BLaER1 (cell line): ENCODE measurements around the gene BMP6.

Source experiments
- H3K27ac ChIP-seq: shearing (Covaris generic); formaldehyde crosslinking; 2 replicates; pipeline ENCODE4 v1.8.1; 2022
- H3K27me3 ChIP-seq: shearing (Covaris generic); formaldehyde crosslinking; 2 replicates; pipeline ENCODE4 v1.8.1; 2022
- H3K36me3 ChIP-seq: shearing (Covaris generic); formaldehyde crosslinking; 2 replicates; pipeline ENCODE4 v1.8.1; 2022
- H3K4me1 ChIP-seq: shearing (Covaris generic); formaldehyde crosslinking; 2 replicates; pipeline ENCODE4 v1.8.1; 2022
- H3K4me2 ChIP-seq: shearing (Covaris generic); formaldehyde crosslinking; 2 replicates; pipeline ENCODE4 v1.8.1; 2022
- H3K4me3 ChIP-seq: shearing (Covaris generic); formaldehyde crosslinking; 2 replicates; pipeline ENCODE4 v1.8.1; 2022
- H3K9ac ChIP-seq: shearing (Covaris generic); formaldehyde crosslinking; 2 replicates; pipeline ENCODE4 v1.8.1; 2022
- H3K9me3 ChIP-seq: shearing (Covaris generic); formaldehyde crosslinking; 2 replicates; pipeline ENCODE4 v1.8.1; 2022
- H4K20me1 ChIP-seq: shearing (Covaris generic); formaldehyde crosslinking; 2 replicates; pipeline ENCODE4 v1.8.1; 2022
- Cebpa-rat ChIP-seq: shearing (Covaris generic); IDR thresholded peaks from 2 replicates; pipeline ENCODE4 v1.8.1; 2022

Gene BMP6

DNA sequence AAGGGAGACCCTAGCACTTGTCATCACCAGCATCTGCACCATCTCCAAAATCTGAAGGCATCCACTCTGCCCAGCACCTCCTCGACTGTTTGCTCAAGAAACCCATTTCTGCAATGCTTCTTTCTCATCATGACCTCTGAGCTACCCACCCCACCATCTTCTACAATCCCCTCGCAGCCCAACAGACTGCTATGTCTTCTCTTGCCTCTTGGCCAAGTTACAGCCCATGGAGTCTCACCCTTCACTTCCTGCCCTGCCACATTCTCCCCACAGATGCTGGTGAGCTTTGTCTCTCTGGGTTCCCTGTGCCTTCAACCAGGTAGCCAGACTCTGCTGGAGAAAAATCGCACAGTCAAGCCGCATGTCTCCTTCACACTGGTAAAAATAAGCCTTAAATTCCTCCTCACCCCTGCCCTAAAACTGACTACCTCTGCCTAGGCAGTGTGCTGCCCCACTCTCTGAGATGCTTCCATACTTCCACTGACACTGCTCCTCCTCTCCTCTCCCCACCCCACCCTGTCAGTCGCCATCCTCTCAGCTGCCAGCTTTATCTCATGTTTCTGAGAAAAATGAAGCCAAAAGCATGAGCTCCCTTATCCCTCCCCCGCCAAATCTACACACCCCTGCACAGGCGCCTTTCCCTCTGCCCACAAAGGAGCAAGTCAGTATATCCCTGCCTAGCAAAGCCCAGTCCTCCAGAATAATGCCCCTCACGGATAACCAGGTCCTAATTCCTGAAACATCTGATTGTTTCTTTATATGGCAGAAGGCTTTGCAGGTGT, 187.0 kb downstream of the BMP6 start:
- Histone ChIP-seq H3K27me3 (no peaks in the 10 kb centered on the region), H3K9ac (no peak overlapping the region), H3K4me1 (peaks cover 53% of the 10 kb centered on the region), H3K4me2 (no peak overlapping the region), H3K27ac (no peak overlapping the region), H3K4me3 (no peak overlapping the region), H4K20me1 (peaks cover 17% of the 10 kb centered on the region), H3K9me3 (peaks cover 5% of the 10 kb centered on the region; the same call in 1 of the 2 replicates), H3K36me3 (no peaks in the 10 kb centered on the region)
- no peak for TF ChIP-seq Cebpa-rat

DNA sequence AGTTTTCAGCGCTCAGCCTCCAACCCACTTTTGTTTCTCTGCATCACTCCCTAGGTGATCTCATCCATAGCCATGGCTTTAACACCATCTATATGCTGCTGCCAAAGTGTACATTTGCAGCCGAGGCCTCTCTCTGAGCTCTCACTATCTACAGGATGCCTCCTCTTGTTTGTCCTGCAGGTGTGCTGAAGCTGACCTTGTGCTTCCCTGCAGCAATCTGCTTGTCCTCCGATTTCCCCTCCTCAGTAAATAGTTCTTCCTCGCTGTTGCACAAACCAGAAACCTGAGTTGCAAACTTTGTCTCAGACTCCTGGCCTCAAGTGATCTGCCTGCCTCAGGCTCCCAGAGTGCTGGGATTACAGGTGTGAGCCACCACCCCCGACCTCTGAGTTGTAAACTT, 188.4 kb downstream of the BMP6 start:
- peaks cover 43% of the 10 kb centered on the region for H3K4me1 ChIP-seq
- no peaks in the 10 kb centered on the region for H3K27me3 ChIP-seq
- H3K4me2 ChIP-seq, result no peak overlapping the region
- H3K27ac ChIP-seq, result no peak overlapping the region
- no peak overlapping the region for H3K9ac ChIP-seq
- H3K36me3 ChIP-seq, result no peaks in the 10 kb centered on the region
- TF ChIP-seq Cebpa-rat, result no peak
- H3K4me3 ChIP-seq, result no peak overlapping the region
- H3K9me3 ChIP-seq, result peaks cover 5% of the 10 kb centered on the region; the same call in 1 of the 2 replicates
- peaks cover 4% of the 10 kb centered on the region for H4K20me1 ChIP-seq

DNA sequence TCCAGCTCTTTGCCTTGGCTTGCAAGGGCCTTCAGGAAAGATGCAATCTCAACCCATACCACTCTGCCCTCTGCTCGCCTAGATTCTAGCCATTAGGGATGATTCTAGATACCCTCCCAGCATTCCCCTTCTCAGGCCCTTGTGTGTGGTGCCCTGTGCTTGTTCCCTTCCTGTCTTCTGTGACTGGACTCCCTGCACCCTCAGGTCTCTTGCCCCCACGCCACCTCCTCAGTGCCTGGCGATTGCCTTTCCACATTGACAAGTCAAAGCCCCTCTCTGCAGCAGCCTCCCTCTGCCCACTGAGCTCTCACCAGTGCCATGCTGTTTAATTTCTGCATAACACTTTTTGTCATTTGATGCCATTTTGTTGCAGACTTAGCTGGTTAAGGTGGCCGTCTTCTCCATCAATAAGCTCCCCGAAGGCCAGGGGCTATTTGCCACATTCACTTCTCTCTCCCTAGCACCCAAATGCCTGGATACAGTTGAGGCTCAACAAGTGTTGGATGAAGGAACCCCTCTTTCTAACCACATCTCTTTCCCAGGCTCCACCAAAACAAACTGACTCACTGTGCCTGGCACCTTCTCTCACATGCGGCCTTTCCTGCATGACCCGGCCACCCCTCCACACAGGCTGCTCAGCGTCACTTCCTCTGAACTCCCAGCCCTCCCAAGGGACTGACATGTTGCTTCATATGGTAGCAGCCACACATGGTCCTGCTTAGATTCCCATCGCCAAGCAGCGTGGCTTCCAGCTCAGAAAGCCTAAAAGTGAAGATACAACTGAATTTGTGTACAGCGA, 189.3 kb downstream of the BMP6 start:
- no peaks in the 10 kb centered on the region for H3K27me3 ChIP-seq
- H3K9ac ChIP-seq, result no peak overlapping the region
- 0 out of 2 replicates have a peak overlapping the region, but pooled peaks have one; percentile 26 for H3K4me3 ChIP-seq
- peaks cover 40% of the 10 kb centered on the region for H3K4me1 ChIP-seq
- H3K9me3 ChIP-seq, result peaks cover 5% of the 10 kb centered on the region; the same call in 1 of the 2 replicates
- no peaks in the 10 kb centered on the region for H4K20me1 ChIP-seq
- TF ChIP-seq Cebpa-rat, result peak; percentile 67
- H3K36me3 ChIP-seq, result no peaks in the 10 kb centered on the region
- H3K4me2 ChIP-seq, result peak overlapping the region; percentile 64
- H3K27ac ChIP-seq, result peak overlapping the region; percentile 34; the same call in 1 of the 2 replicates

DNA sequence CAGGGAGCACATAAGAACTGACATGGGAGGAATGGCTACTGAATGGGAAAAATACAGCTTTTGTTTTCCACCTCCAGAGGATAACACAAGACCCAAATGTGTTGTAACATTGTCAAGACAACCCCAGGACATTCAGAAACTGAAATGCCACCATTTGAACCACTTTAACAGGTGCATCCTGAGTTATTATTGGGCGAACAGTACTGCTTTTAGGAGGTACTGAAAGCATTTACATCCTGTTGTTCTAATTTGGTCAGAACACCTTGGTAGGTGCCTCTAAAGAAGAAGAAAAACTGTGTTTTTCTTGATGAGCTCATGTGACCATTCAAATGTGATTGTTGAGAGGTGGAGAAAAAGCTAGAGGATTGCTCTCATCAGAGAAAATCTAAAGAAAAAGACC, 191.1 kb downstream of the BMP6 start:
- H3K4me2 ChIP-seq, result peak overlapping the region; percentile 74
- no peak for TF ChIP-seq Cebpa-rat
- no peaks in the 10 kb centered on the region for H3K36me3 ChIP-seq
- no peaks in the 10 kb centered on the region for H4K20me1 ChIP-seq
- H3K9ac ChIP-seq, result no peak overlapping the region
- no peaks in the 10 kb centered on the region for H3K27me3 ChIP-seq
- H3K9me3 ChIP-seq, result peaks cover 5% of the 10 kb centered on the region; the same call in 1 of the 2 replicates
- peaks cover 34% of the 10 kb centered on the region for H3K4me1 ChIP-seq
- H3K4me3 ChIP-seq, result no peak overlapping the region
- no peak overlapping the region for H3K27ac ChIP-seq

DNA sequence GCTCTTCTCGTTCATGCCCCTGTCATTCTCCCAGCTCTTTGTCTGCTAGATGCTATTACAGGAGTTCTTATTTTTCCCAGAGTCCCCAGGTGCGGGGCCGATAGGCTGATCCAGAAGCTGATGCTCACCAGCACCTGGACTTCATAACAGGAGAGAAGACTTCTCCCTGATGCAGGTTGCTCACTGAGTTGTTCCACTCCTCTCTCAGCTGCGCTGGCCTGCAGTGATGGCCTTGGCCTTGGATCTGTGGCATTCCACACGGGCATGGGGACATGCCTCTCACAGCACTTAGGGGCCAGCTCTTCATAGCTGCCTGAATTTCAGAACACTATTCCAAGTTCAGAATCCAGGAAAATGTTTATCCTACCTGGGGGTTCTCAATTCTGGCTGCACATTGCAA, 191.8 kb downstream of the BMP6 start:
- no peak for TF ChIP-seq Cebpa-rat
- Histone ChIP-seq H3K4me1 (peaks cover 34% of the 10 kb centered on the region), H3K4me2 (peak overlapping the region; percentile 74; the same call in 1 of the 2 replicates), H3K27me3 (no peaks in the 10 kb centered on the region), H3K9me3 (peaks cover 5% of the 10 kb centered on the region; the same call in 1 of the 2 replicates), H3K36me3 (no peaks in the 10 kb centered on the region), H3K27ac (no peak overlapping the region), H4K20me1 (no peaks in the 10 kb centered on the region), H3K9ac (no peak overlapping the region), H3K4me3 (no peak overlapping the region)

DNA sequence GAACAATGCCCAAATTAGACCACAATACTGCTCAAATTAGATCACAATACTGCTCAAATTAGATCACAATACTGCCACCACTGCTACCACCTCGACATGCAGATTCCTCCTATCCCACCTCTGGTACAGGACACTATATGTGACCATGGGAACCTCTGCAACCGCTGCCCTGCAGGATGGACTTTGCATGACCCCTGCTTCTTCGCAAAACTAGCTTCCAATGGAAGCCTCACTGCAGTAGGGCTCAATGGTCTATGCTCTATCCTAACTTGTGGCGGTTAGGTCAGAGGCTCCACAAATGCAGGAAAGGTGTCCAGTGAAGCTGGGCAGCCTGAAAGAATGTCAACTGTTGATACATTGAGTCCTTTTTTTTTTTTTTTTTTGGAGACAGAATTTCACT, 192.5 kb downstream of the BMP6 start:
- no peak for TF ChIP-seq Cebpa-rat
- Histone ChIP-seq H3K4me1 (peaks cover 34% of the 10 kb centered on the region), H3K4me2 (no peak overlapping the region), H3K27ac (no peak overlapping the region), H3K27me3 (no peaks in the 10 kb centered on the region), H3K4me3 (no peak overlapping the region), H3K9me3 (peaks cover 5% of the 10 kb centered on the region; the same call in 1 of the 2 replicates), H3K9ac (no peak overlapping the region), H4K20me1 (no peaks in the 10 kb centered on the region), H3K36me3 (no peaks in the 10 kb centered on the region)

DNA sequence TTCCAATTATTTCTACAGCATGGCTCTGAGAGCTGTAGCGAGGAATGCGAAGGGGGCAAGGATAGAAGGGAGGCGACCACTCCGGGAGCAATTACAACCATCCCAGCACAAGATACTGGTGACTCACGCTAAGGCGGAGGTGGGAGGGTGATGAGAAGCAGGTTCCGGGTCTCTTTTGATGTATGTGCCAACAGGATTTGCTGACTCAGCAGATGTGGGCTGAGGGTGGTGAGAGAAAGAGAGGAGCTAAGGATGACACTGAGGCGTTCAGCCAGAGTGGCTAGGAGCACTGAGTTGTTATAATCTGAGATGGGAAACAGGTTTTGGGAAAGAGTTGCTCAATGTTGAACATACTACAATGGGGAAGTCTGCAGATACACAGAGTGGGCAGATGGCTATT, 194.0 kb downstream of the BMP6 start:
- Histone ChIP-seq H3K4me3 (no peak overlapping the region), H3K27ac (no peak overlapping the region), H3K4me2 (no peak overlapping the region), H3K9me3 (peaks cover 15% of the 10 kb centered on the region), H3K9ac (no peak overlapping the region), H3K27me3 (no peaks in the 10 kb centered on the region), H3K4me1 (peaks cover 32% of the 10 kb centered on the region), H4K20me1 (no peaks in the 10 kb centered on the region), H3K36me3 (no peaks in the 10 kb centered on the region)
- no peak for TF ChIP-seq Cebpa-rat

DNA sequence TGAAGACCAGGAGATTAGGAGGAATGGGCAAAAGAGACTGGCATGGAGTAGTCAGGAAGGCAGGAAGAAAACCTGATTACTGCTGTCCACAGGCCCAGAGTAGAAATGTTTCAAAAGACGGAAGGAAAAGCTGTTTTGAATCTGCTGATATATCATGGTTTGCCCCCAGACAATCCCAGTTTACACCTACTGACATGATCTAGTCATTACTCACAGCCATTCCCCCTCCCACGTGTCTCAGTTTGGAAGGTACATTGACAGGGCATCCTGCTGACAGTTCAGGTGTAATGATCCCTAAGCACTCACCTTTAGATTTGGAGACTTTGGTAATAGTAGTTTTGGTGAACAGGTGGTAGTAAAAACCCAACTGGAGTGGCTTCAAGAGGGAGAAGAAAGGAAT, 194.5 kb downstream of the BMP6 start:
- no peak overlapping the region for H3K4me3 ChIP-seq
- no peaks in the 10 kb centered on the region for H3K36me3 ChIP-seq
- no peak for TF ChIP-seq Cebpa-rat
- no peak overlapping the region for H3K27ac ChIP-seq
- H3K9ac ChIP-seq, result no peak overlapping the region
- peaks cover 19% of the 10 kb centered on the region for H3K9me3 ChIP-seq
- H4K20me1 ChIP-seq, result no peaks in the 10 kb centered on the region
- H3K4me1 ChIP-seq, result peaks cover 27% of the 10 kb centered on the region
- H3K27me3 ChIP-seq, result no peaks in the 10 kb centered on the region
- H3K4me2 ChIP-seq, result no peak overlapping the region

DNA sequence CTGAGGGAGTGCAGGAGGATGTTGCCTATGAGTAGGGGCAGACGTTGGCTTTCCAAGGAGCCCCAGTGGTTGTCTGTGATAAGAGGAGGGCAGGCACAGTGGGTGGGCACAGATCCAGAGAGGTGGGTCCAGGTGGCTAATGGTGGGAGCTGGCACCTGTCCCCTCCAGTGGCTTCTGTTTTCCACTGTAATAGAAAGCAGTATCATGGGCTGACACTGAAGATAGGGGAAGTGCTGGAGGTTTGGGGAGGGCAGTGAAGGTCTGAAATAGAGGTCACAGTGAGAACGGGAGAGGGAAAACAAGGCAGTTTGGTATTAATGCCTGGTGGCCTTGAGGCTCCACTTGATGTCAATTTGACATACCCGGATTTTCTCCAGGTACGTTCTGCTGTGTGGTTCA, 195.1 kb downstream of the BMP6 start:
- Histone ChIP-seq H3K9ac (no peak overlapping the region), H3K27me3 (no peaks in the 10 kb centered on the region), H4K20me1 (no peaks in the 10 kb centered on the region), H3K4me3 (no peak overlapping the region), H3K9me3 (peaks cover 22% of the 10 kb centered on the region), H3K4me1 (peaks cover 20% of the 10 kb centered on the region), H3K27ac (no peak overlapping the region), H3K4me2 (no peak overlapping the region), H3K36me3 (no peaks in the 10 kb centered on the region)
- TF ChIP-seq Cebpa-rat, result no peak

DNA sequence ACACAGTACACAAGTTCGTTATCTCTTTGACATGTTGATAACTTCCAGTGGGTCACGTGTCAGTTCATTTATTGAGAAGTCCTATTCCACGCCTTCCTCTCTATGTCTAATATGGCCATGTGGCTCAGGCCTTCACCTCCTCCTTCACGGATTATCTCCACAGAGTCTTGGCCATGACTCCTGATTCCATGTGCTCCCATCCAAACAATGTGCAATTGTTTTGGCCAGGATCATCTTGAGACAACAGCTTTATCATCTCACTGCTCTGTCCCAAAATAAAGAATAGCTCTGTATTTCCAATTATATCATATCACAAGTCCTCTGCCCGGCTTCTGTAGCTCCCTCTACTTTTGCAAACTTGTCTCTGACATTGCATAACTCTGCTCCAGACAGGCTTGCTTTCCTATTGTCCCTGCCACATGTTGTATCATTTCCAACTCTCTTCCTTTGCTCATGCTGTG, 195.8 kb downstream of the BMP6 start:
- H3K9me3 ChIP-seq, result peaks cover 22% of the 10 kb centered on the region
- no peak overlapping the region for H3K27ac ChIP-seq
- no peak overlapping the region for H3K4me2 ChIP-seq
- no peak overlapping the region for H3K9ac ChIP-seq
- H3K4me3 ChIP-seq, result no peak overlapping the region
- no peaks in the 10 kb centered on the region for H4K20me1 ChIP-seq
- no peak for TF ChIP-seq Cebpa-rat
- H3K36me3 ChIP-seq, result no peaks in the 10 kb centered on the region
- peaks cover 14% of the 10 kb centered on the region for H3K4me1 ChIP-seq
- no peaks in the 10 kb centered on the region for H3K27me3 ChIP-seq
